Tongue (tissue), 2 donors: Measurements from ENCODE around the gene ATP5IF1. TPM values are rescaled to one million over a fixed set of nuclear protein-coding genes. Genes with fewer than 3 reads are reported as not detected.

Experiments
- DNase-seq: peaks from one replicate; pipeline ENCODE4 v3.0.0-alpha.2; 2015
- total RNA-seq: library from RNA; depleted of rRNA; stranded (reverse); fragments of >200 nt; gene quantifications from one replicate; pipeline ENCODE4 v1.2.3, GENCODE V29; 2014

The ATP5IF1 gene
- total RNA-seq, 1 donor from 2014 or later: 58.9 TPM

DNA sequence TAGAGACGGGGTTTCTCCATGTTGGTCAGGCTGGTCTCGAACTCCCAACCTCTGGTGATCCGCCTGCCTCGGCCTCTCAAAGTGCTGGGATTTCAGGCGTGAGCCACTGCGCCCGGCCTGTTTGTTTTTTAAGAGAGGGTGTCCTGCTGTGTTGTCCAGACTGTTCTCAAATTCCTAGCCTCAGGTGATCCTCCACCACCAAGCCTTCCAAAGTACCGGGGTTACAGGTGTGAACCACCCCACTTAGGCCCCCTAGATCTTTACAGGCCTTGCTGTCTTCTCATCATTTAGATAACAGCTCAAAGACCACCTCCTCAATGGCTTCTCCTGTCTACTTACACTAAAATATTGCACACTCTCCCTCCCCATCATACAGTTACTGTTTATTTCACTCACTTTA, 29.7 kb downstream of the ATP5IF1 start:
- no peak for DNase-seq

DNA sequence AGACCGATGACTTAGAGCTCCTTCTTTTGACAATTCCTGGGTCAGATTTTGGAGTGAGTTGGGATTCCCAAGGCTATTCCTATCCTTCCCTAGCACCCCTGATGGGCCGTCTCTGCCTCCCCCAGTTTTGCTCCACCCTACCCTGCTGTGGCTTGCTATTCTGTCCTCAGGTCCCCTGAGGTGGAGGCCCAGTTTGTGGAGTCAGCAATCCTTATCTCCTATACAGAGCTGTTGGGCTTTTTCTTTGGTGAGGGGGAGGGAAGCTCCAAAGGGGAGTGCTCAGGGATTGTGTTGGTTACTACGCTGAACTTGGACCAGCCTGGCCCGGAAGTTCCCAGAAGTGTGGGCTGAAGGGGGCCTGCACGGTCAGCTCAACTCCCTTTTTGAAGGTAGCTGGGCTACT, 31.0 kb downstream of the ATP5IF1 start:
- DNase-seq: no peak

DNA sequence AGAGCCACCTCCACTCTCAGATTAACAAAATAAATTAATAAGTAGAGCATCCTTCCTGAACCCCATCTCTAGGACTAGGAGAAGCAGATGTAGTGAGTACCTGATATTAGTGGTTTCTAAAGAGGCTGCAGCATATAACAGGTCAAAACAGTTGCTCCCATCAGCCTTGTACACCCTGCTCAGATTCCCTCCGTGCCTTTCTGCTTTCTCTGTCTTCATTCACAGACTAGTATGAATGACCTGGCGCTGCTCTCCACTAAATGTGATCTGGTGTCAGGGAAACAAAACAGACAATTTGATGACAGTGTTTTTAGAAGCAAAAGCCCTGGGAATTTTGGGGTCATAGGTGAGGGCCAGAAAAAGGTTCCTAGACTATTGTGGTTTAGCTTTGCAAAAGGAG, 31.7 kb downstream of the ATP5IF1 start:
- no peak for DNase-seq

DNA sequence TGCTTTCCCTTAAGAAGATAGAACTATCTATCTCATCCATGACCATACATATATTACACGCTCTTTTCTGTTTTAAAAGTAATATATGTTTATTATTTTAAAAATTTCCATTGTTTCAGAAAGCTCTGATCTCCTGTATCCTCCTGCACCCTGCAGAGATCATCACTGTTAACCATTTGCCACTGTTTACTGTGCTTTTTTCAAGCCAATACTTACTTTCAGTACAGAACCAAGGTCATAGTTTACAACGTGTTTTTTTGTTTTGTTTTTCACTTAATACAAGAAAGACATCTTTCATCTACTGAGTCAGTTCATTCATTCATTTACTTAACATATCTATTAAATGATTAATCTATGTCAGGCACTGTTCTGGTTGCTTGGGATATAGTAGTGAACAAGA, 33.6 kb downstream of the ATP5IF1 start:
- no peak for DNase-seq

DNA sequence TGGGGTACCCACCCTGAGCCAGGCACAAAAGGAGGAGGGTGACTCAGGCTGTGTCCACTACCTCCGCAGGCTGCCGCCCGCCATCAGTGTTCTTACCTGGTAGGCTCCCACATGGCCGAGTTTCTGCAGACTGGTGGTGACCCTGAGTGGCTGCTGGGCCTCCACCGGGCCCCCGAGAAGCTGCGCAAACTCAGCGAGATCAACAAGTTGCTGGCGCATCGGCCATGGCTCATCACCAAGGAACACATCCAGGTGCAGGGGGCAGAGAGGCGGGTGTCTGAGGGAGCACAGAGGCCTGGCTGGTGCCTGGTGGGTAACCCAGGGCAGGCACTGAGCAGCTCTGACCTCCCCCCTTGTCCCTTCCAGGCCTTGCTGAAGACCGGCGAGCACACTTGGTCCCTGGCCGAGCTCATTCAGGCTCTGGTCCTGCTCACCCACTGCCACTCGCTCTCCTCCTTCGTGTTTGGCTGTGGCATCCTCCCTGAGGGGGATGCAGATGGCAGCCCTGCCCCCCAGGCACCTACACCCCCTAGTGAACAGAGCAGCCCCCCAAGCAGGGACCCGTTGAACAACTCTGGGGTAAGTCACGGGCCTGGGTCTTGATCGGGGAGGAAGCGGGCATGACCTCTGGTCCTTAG, 36.4 kb downstream of the ATP5IF1 start:
- no peak for DNase-seq

DNA sequence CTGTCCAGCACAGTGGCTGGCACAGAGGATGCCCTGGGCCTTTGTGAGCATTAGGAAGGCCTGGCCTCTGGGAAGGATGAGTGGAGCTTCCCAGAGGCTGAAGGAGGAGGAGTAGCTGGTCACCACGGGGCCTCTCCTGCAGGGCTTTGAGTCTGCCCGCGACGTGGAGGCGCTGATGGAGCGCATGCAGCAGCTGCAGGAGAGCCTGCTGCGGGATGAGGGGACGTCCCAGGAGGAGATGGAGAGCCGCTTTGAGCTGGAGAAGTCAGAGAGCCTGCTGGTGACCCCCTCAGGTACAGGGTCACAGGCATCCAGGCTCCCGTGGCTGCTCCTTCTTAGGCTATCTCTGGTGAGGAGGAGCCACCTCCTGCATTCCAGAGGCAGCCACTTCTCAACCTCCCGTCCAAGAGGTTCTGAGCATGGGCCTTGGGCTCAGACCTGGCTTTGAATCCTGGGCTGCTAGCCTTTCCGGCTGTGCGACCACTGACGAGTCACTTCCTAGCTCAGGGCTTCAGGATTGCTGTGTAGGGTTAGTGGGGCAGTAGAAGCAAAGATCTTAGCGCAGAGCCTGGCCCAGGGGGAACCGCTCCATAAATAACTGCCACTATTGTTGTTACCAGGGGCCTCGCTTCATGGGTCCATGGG, 37.4 kb downstream of the ATP5IF1 start:
- DNase-seq: no peak

DNA sequence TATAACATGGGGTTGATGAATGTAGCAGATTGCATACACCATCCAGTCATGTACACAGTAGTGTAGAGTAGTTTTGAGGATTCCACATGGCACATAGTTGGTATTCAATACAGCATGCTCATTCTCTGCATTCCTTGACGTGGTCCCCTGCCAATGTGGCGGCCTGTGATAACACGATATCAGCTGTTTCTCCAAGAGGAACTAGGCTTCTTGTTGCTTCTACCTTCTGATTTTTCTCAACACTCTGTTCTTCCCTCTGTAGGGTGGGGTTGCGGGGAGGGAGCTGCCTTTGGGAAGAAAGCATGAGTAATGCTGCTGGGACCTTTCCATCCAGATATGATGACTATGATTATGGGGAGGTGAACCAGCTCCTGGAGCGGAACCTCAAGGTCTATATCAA, 42.8 kb downstream of the ATP5IF1 start:
- no peak for DNase-seq

DNA sequence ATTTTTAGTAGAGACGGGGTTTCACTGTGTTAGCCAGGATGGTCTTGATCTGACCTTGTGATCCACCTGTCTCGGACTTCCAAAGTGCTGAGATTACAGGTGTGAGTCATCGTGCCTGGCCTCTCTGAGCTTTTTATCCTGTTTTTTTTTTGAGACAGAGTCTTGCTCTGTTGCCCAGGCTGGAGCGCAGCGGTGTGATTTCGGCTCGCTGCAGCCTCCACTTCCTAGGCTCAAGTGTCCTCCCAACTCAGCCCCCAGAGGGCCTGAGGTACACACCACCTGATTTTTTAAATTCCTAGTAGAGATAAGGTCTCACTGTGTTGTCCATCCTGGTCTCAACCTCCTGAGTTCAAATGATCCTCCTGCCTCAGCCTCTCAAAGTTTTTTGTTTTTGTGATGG, 43.8 kb downstream of the ATP5IF1 start:
- no peak for DNase-seq

DNA sequence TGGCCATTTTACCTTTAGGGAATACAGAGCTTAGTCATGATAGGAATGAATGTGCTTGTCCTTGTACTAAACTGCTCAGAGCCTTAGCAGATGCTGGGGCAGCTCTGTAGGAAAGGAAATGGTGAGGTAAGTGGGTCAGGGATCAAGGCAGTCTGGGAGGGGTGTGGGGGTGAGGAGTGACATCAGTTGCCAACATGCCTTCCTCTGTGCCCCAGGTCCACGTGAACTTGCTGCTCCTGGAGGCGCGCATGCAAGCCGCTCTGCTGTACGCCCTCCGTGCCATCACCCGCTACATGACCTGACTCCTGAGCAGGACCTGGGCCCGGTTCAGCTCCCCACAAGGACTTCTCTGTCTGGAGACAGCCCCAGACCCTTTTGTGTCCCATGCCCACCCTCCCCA, 44.6 kb downstream of the ATP5IF1 start:
- no peak for DNase-seq

DNA sequence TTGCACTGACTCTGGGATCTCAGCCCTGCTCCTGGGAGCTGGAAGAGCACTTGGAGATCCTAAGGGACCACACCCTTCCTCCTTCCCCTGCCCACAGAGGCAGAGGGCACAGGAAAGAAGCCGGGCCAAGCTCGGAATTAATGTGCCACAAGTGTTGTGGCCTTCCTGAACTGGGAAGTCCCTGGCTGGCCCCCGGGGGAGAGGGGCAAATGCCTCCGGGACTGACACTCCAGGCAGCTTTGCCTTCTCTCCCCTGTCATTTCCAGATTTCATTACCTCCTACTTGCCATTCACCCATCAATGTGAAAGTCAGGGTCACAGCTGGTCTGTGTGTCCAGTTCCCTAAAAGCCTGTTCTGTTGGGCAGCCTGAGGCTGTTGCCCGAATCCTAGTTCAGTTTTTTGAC, 45.1 kb downstream of the ATP5IF1 start:
- no peak for DNase-seq

DNA sequence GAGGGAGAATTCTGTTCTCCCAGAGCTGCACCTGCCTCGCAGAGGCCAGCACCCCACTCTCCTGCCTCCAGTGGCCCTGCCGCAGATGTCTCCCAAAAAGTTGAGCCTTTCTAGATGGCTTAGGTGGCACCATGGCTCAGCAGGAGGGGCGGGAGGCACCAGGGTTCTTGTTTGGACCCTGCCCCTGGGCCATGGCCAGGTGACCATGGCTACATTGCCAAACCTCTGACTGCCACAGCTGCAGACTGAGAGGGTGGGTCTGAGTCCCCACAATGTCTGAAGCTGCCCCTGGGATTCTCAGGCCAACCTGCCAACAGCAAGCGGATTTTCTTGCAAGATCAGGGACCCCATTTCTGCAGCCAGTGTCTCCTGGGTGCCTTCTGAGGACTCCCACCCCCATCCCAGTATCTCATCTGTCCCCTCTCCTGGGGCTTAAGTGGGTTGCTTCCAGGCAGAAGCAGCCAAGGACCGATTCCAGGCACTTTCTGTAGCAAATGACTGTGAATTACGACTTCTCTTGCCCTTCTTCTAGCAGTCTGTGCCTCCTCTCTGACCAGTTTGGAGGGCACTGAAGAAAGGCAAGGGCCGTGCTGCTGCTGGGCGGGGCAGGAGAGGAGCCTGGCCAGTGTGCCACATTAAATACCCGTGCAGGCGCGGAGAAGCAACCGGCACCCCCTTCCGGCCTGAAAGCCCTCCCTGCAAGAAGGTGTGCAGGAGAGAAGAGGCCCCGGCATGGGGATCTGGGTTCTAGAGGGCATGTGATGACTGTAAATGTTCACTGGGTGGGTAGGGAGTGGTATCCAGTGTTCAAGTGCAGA, 45.9 kb downstream of the ATP5IF1 start:
- no peak for DNase-seq

DNA sequence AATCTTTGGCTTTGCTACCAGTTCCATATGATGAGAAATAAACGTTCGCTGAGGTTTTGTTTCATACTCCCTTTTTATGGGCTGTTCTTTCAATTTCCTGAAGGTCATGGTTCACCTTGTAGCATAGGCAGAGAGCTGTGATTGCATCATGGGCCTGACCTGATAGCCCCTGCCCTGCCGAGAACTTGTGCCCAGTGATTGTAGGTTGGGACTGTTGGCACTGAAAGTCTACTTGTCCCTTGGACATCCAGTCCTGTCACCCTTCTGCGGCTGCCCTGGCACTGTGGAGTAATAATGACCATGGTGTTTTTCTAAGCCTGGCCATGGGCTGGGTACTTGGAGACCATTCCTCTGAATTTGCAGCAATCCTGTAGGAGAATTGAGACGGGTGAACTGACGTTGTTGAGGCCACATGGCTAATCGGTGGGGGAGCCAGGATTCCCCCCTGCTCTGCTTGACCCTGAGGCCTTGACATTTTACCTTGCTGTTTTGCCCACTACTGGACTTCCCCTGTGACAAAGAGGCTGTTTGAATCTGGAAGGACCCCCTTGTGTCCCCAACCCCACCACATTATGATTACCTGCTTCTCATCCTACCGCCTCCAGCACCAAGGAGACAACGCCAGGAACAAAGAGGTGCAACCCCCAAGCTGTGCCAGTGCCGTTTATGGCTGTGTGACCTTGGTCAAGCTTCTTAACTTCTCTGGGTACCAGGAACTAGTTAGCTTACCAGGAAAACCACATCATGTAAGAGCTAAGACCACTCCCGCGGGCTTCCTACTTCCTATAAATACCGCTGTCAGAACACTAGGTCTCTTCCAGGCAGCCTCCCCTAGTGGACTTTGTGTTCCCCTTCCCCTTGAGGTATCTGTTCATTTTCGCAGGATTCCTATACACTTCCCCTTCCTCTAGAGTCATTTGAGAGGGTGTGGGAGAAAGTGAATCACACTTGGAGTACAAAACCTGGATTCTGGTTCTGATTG, 46.8 kb downstream of the ATP5IF1 start:
- no peak for DNase-seq

DNA sequence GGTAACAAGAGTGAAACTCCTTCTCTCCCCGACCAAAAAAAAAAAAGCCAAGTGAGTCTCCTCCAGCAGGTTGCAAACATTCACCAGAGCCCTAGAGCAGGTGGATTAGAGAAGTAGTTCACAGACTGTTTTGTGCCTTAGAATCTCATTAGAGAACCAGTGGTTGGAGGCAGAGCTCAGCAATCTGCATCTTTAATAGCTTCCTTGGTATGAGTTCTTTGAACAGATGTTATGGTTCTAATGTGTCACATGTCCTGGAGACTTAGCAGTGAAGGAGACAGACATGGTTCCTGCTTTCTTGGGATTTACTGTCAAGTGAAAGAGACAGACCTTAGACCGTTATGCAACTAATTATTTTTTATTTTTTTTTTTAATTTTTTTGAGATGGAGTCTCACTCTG, 50.2 kb downstream of the ATP5IF1 start:
- no peak for DNase-seq

Other genes starting within 250 kb of the ATP5IF1 start
- gene EYA3, start 147.5 kb upstream of the ATP5IF1 start, total RNA-seq: 15.1 TPM
- 1.3 TPM for gene PTAFR, start 59.4 kb upstream of the ATP5IF1 start, total RNA-seq
- gene DNAJC8, start 3.1 kb upstream of the ATP5IF1 start, total RNA-seq: 33.7 TPM
- gene SESN2, start 23.4 kb downstream of the ATP5IF1 start, total RNA-seq: 2.7 TPM
- 15.6 TPM for gene MED18, start 92.9 kb downstream of the ATP5IF1 start, total RNA-seq
- gene PHACTR4, start 133.6 kb downstream of the ATP5IF1 start, total RNA-seq: 15.1 TPM